ENCODE measurements around the gene JAKMIP1.

Gene JAKMIP1

GRCh38 chr4:6197433-6198174 is 2.7 kb downstream of the JAKMIP1 start:
- no peak overlapping the region for H3K4me3 ChIP-seq (ENCODE audit: low read depth, low read length)
- no peaks in the 10 kb centered on the region for H3K36me3 ChIP-seq (replicated peaks)
- H3K27me3 ChIP-seq (replicated peaks): peaks cover 26% of the 10 kb centered on the region
- no peak for TF ChIP-seq CTCF (IDR thresholded peaks at IDR 0.05; ENCODE audit: low read depth, low read length, missing control alignments)
- H3K27ac ChIP-seq: no peak overlapping the region
- DNase-seq: no peak
- in situ Hi-C loops (cut with HindIII; ENCODE audit: low pct_ligation_motif_present, low sequenced_read_pairs): no loop called here

- no peak for TF ChIP-seq CTCF (IDR thresholded peaks at IDR 0.05; ENCODE audit: low read depth, low read length, missing control alignments)
These were observed 3.5 kb downstream of the JAKMIP1 start for GRCh38 chr4:6196871-6197270.

GRCh38 chr4:6196324-6196723 is 4.0 kb downstream of the JAKMIP1 start:
- no peak for TF ChIP-seq CTCF (IDR thresholded peaks at IDR 0.05; ENCODE audit: low read depth, low read length, missing control alignments)
- Histone ChIP-seq H3K4me3 (ENCODE audit: low read depth, low read length) (no peak overlapping the region), H3K27me3 (replicated peaks) (peaks cover 26% of the 10 kb centered on the region), H3K27ac (no peak overlapping the region), H3K36me3 (replicated peaks) (no peaks in the 10 kb centered on the region)
- no peak for DNase-seq
- in situ Hi-C loops (cut with HindIII; ENCODE audit: low pct_ligation_motif_present, low sequenced_read_pairs): no loop called here

More at GRCh38 chr4:6196871-6197270, 3.5 kb downstream of the JAKMIP1 start:
- no peak for DNase-seq
- Histone ChIP-seq H3K4me3 (ENCODE audit: low read depth, low read length) (no peak overlapping the region), H3K36me3 (replicated peaks) (no peaks in the 10 kb centered on the region), H3K27me3 (replicated peaks) (peaks cover 26% of the 10 kb centered on the region), H3K27ac (no peak overlapping the region)
- in situ Hi-C loops (cut with HindIII; ENCODE audit: low pct_ligation_motif_present, low sequenced_read_pairs): no loop called here

- no peak for DNase-seq
- Histone ChIP-seq H3K27me3 (replicated peaks) (peaks cover 22% of the 10 kb centered on the region), H3K27ac (no peak overlapping the region), H3K4me3 (ENCODE audit: low read depth, low read length) (no peak overlapping the region), H3K36me3 (replicated peaks) (no peaks in the 10 kb centered on the region)
- no peak for TF ChIP-seq CTCF (IDR thresholded peaks at IDR 0.05; ENCODE audit: low read depth, low read length, missing control alignments)
- in situ Hi-C loops (cut with HindIII; ENCODE audit: low pct_ligation_motif_present, low sequenced_read_pairs): no loop called here
These were observed 4.6 kb downstream of the JAKMIP1 start for GRCh38 chr4:6195602-6196319.

GRCh38 chr4:6194458-6195195 is 5.7 kb downstream of the JAKMIP1 start:
- in situ Hi-C loops (cut with HindIII; ENCODE audit: low pct_ligation_motif_present, low sequenced_read_pairs): no loop called here
- Histone ChIP-seq H3K36me3 (replicated peaks) (no peaks in the 10 kb centered on the region), H3K4me3 (ENCODE audit: low read depth, low read length) (no peak overlapping the region), H3K27me3 (replicated peaks) (peaks cover 20% of the 10 kb centered on the region), H3K27ac (no peak overlapping the region)
- DNase-seq: no peak
- TF ChIP-seq CTCF (IDR thresholded peaks at IDR 0.05; ENCODE audit: low read depth, low read length, missing control alignments): no peak

All from brain microvascular endothelial cell (primary cell).